Epithelial cell of proximal tubule (primary cell): ENCODE results near the gene ASCL3. TPM values are rescaled to one million over a fixed set of nuclear protein-coding genes. Genes with fewer than 3 reads are reported as not detected.

Experiments used
- DNase-seq: peaks from one replicate; pipeline ENCODE4 v3.0.0-alpha.2; 2011; ENCODE audit warnings: low read depth
- H3K4me3 ChIP-seq: 2 replicates; pipeline ENCODE4 v1.5.1; 2011; ENCODE audit warnings: low read depth, mild to moderate bottlenecking, low read length
- total RNA-seq: library from RNA; depleted of rRNA; stranded (reverse); fragments of >200 nt; gene quantifications from 2 replicates; pipeline ENCODE4 v1.2.3, GENCODE V29; 2015
- TF ChIP-seq, protein P1 (sequence below): conservative IDR thresholded peaks from 2 replicates; pipeline ENCODE4 v1.5.1; 2012; ENCODE audit warnings: low read depth, mild to moderate bottlenecking, low read length

ASCL3 gene
- total RNA-seq, 1 donor from 2014 or later: not detected

DNA sequence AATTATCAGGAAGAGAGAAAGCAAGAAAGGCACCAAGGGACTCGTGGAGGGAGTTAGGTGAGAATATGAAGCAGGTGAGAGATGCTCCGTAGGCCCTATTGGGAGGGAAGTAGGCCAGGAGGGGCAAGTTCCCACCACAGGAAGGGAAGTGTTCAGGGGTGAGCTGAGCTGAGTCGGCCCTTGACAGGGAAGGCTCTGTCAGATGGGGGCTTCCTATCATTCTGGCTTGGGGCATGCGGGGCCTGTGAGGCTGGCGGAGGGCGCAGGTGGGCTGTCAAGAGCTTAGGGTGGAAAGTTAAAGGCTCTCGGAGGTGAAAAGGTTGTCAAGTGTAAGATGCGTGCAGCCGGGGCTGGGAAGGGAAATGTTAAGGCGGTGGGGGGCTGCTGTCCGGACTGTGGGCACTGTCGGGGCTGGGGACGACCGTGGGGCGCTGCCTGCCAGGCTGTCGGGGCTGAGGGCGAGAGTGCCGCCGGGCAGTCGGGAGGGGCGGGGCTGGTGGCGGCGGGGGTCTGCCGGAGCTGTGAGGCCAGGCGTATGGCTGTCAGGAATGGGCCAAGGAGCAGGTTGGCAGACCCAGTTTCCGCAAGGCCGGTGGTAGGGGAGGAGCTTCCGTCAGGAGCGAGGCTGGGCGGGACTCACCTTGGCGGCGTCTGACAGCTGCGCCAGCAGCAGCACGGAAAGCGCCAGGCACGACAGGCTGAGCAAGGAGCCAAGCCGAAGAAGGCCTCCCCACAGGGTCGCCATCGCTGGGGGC, 20.9 kb upstream of the ASCL3 start:
- no peak for DNase-seq
- TF ChIP-seq, protein P1, sequence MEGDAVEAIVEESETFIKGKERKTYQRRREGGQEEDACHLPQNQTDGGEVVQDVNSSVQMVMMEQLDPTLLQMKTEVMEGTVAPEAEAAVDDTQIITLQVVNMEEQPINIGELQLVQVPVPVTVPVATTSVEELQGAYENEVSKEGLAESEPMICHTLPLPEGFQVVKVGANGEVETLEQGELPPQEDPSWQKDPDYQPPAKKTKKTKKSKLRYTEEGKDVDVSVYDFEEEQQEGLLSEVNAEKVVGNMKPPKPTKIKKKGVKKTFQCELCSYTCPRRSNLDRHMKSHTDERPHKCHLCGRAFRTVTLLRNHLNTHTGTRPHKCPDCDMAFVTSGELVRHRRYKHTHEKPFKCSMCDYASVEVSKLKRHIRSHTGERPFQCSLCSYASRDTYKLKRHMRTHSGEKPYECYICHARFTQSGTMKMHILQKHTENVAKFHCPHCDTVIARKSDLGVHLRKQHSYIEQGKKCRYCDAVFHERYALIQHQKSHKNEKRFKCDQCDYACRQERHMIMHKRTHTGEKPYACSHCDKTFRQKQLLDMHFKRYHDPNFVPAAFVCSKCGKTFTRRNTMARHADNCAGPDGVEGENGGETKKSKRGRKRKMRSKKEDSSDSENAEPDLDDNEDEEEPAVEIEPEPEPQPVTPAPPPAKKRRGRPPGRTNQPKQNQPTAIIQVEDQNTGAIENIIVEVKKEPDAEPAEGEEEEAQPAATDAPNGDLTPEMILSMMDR: no peak
- peak overlapping the region; percentile 84 for H3K4me3 ChIP-seq

DNA sequence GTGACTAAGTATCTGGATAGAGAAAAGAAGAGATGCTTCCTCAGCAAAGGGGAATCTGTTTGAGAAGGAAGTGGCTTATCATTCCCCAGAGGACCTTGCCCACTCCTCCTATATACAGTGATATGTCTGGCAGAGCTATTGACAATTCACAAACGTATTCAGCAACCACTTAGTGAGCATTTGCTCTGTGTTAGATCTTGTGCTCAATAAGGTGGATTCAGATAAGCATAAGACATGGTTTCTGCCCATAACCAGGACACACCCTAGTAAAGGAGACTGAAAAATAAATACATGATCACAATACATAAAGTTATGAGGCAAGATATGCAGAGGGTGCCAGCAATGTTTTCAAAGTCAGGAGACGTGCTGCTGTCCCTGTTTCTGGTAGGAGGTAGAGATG, 20.0 kb upstream of the ASCL3 start:
- TF ChIP-seq, protein P1: no peak
- no peak for DNase-seq
- H3K4me3 ChIP-seq: peak overlapping the region; percentile 84

DNA sequence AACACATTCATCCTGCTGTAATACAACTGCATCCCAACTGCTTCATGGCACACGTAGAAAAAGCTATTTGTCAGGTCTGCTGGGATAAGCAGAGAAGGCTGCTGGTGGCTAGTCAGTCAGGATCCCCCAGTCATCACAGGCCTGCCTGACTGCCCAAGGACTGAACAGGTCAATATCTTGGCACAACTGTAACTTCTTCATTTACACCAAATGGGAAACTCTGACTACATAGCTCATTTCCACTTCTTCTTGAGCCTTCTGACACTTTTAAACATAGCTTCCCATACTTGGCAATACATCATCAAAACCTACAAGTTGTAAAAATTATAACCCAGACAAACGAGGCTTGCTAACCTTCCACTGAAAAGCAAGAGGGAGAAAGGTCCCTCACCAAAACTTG, 18.6 kb upstream of the ASCL3 start:
- TF ChIP-seq, protein P1: no peak
- H3K4me3 ChIP-seq: no peak overlapping the region

DNA sequence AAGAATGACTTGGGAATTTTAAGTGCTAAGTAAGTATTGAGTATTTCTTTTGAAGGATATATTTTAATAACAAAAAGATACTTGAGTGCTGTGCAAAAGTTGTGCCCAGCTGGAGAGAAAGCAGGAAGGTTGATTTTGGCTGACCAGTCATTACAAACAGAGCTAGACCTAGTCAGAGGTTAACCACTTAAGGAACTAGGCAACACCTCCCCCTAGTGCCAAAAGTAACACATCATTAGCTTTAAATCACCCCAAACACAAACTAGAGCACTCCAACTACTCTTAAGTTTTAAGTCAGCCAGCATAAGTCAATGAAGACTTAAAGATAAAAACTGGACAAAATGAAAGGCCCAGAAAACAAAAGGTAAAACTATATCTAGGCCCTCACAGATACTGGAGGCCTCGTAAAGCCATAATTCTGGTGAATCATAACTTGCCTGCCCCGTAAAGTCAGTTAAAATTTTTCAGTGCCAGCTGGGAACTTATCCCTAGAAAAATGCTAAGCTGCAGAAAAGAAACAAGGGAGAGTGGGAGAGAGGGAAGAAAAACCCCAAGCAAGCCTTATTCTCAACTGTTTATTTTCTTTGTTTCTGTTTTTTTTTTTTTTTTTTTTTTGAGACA, 16.8 kb upstream of the ASCL3 start:
- TF ChIP-seq, protein P1: peak; percentile 81
- H3K4me3 ChIP-seq: no peak overlapping the region

More for the DNA sequence above, 18.6 kb upstream of the ASCL3 start:
- no peak for DNase-seq

DNA sequence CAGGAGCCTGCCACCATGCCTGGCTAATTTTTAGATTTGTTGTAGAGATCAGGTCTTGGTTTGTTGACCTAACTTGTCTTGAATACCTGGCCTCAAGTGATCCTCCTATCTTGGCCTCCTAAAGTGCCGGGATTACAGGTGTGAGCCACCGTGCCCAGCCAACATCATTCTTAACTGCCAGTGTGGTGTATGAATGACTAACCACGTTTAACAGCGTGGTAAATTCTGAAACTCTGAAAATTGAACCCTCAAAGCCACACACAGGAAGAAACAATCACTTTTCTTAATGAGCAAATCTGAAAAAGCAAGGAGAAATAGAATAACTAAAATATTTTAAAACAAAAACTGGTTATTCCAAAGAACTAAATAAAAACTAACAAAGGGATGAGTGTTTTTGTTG, 14.0 kb upstream of the ASCL3 start:
- TF ChIP-seq, protein P1: no peak

More for the DNA sequence above, 16.8 kb upstream of the ASCL3 start:
- no peak for DNase-seq

DNA sequence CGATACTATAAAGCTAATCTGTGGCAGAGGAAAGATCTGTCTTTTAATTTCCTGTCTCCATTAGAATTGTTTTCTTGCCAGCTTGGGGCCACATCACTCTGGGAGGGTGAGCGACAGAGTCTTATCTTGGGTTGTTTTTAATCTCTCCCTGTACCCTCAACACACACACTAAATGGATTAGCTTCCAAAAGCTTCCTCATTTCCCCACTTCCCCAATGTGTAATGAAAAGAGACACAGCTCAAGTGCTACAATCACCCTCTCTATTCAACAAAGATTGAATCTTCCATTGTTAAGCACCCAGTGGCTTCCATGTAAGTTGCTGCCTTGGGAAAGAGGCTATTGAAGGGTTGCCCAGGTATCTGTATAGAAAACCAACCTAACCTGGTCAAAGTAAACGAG, 6.1 kb upstream of the ASCL3 start:
- H3K4me3 ChIP-seq: no peak overlapping the region
- TF ChIP-seq, protein P1: no peak
- no peak for DNase-seq

More for the DNA sequence above, 14.0 kb upstream of the ASCL3 start:
- DNase-seq: no peak
- no peak overlapping the region for H3K4me3 ChIP-seq
